Measurements from ENCODE around the gene PTCD3. TPM values are rescaled to one million over a fixed set of nuclear protein-coding genes. Genes with fewer than 3 reads are reported as not detected.

The PTCD3 gene
- polyA plus RNA-seq, 1 donor from 2014 or later = 214 TPM

DNA sequence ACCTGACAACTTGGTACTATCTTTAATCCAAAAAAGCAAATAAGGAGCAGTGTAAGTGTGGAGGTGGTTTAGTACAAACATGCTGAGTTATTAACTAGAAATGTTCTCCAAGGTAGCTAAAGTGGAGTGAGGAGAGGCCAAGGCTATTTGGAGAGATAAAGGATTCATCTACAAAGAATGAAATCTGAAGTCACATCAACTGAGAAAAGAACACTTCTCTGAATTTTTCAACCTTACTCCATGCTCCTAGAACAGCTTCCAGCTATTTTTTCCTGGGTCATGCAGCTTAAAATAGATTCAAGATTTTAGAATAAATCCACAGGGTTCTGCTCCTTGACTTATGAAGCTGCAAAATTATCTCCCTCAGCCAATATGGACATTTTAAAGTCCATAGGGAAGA is 70.6 kb downstream of the PTCD3 start:
- H3K4me3 ChIP-seq (ENCODE audit: low read length) = no peak overlapping the region
- no peaks in the 10 kb centered on the region for H3F3A ChIP-seq (ENCODE audit: insufficient read depth, low read length, poor library complexity, severe bottlenecking)
- peaks cover 4% of the 10 kb centered on the region for H3K36me3 ChIP-seq (ENCODE audit: insufficient read depth, low read length)
- TF ChIP-seq EZH2 (IDR thresholded peaks at IDR 0.05; ENCODE audit: borderline replicate concordance, insufficient read depth, low read length, poor library complexity, severe bottlenecking) (no peak), RAD21 (conservative IDR thresholded peaks at IDR 0.05) (no peak), POLR2AphosphoS5 (IDR thresholded peaks at IDR 0.05) (no peak)
- peaks cover 9% of the 10 kb centered on the region for H3K79me2 ChIP-seq (replicated peaks; ENCODE audit: insufficient read depth, low read length)
- H3K9me2 ChIP-seq (ENCODE audit: insufficient read depth, low read length) = no peaks in the 10 kb centered on the region
- H3K27me3 ChIP-seq (ENCODE audit: insufficient read depth, low read depth, low read length) = no peaks in the 10 kb centered on the region
- no peak overlapping the region for H2AFZ ChIP-seq (ENCODE audit: low read depth, low read length)
- no peaks in the 10 kb centered on the region for H4K20me1 ChIP-seq (ENCODE audit: insufficient read depth)
- no peaks in the 10 kb centered on the region for H3K9me3 ChIP-seq (ENCODE audit: low read length)
- no peak overlapping the region for H3K27ac ChIP-seq (ENCODE audit: low read length)
- H3K4me2 ChIP-seq (ENCODE audit: low read length) = no peak overlapping the region
- H3K9ac ChIP-seq (ENCODE audit: low read length) = no peak overlapping the region

DNA sequence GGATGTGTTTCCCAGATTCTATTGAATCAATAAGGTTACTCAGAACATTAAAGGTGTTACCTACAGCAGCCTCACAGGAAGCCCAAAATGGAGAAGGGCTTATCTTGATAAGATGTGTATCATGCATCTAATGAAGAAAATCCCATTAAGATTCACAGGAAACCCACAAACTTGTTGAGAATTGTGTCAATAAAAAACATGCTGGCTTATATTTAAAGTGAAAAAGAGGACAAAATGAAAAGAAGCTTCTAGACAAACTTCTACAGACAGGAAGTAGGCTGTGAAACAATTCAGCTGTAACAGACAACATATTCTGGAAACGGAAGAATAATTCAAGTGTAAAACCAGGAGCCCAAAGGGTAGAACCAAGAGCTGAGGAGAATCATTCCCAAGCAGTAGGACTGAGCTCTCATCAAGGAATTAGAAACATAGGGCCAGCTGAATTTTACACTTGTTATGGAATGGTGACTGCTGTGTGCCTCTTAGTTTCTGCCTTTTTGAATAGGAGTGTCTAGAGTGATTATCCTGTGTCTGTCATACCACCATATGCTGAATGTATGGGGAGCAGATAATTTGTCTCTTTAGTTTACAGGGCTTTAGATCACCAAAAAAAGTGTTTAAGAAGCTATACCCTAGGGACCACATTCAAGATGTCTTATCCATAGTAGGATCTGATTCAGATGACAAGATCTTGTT is 79.6 kb downstream of the PTCD3 start:
- H4K20me1 ChIP-seq (ENCODE audit: insufficient read depth) = no peaks in the 10 kb centered on the region
- TF ChIP-seq EP300 (conservative IDR thresholded peaks at IDR 0.05; ENCODE audit: poor library complexity, severe bottlenecking) (no peak), SMC3 (conservative IDR thresholded peaks at IDR 0.05; ENCODE audit: poor library complexity) (no peak), MXI1 (conservative IDR thresholded peaks at IDR 0.05; ENCODE audit: poor library complexity, severe bottlenecking) (no peak), POLR2AphosphoS5 (IDR thresholded peaks at IDR 0.05) (no peak), TAF1 (IDR thresholded peaks at IDR 0.05; ENCODE audit: low read depth) (no peak), RAD21 (conservative IDR thresholded peaks at IDR 0.05) (no peak), EZH2 (IDR thresholded peaks at IDR 0.05; ENCODE audit: borderline replicate concordance, insufficient read depth, low read length, poor library complexity, severe bottlenecking) (no peak)
- TF ChIP-seq, protein P1, sequence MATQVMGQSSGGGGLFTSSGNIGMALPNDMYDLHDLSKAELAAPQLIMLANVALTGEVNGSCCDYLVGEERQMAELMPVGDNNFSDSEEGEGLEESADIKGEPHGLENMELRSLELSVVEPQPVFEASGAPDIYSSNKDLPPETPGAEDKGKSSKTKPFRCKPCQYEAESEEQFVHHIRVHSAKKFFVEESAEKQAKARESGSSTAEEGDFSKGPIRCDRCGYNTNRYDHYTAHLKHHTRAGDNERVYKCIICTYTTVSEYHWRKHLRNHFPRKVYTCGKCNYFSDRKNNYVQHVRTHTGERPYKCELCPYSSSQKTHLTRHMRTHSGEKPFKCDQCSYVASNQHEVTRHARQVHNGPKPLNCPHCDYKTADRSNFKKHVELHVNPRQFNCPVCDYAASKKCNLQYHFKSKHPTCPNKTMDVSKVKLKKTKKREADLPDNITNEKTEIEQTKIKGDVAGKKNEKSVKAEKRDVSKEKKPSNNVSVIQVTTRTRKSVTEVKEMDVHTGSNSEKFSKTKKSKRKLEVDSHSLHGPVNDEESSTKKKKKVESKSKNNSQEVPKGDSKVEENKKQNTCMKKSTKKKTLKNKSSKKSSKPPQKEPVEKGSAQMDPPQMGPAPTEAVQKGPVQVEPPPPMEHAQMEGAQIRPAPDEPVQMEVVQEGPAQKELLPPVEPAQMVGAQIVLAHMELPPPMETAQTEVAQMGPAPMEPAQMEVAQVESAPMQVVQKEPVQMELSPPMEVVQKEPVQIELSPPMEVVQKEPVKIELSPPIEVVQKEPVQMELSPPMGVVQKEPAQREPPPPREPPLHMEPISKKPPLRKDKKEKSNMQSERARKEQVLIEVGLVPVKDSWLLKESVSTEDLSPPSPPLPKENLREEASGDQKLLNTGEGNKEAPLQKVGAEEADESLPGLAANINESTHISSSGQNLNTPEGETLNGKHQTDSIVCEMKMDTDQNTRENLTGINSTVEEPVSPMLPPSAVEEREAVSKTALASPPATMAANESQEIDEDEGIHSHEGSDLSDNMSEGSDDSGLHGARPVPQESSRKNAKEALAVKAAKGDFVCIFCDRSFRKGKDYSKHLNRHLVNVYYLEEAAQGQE (IDR thresholded peaks at IDR 0.05; ENCODE audit: borderline replicate concordance) = no peak
- TF ChIP-seq, protein P2, sequence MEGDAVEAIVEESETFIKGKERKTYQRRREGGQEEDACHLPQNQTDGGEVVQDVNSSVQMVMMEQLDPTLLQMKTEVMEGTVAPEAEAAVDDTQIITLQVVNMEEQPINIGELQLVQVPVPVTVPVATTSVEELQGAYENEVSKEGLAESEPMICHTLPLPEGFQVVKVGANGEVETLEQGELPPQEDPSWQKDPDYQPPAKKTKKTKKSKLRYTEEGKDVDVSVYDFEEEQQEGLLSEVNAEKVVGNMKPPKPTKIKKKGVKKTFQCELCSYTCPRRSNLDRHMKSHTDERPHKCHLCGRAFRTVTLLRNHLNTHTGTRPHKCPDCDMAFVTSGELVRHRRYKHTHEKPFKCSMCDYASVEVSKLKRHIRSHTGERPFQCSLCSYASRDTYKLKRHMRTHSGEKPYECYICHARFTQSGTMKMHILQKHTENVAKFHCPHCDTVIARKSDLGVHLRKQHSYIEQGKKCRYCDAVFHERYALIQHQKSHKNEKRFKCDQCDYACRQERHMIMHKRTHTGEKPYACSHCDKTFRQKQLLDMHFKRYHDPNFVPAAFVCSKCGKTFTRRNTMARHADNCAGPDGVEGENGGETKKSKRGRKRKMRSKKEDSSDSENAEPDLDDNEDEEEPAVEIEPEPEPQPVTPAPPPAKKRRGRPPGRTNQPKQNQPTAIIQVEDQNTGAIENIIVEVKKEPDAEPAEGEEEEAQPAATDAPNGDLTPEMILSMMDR (IDR thresholded peaks at IDR 0.05; ENCODE audit: poor library complexity, severe bottlenecking) = no peak
- peaks cover 69% of the 10 kb centered on the region for H3K79me2 ChIP-seq (replicated peaks; ENCODE audit: insufficient read depth, low read length)
- H3K9ac ChIP-seq (ENCODE audit: low read length) = no peak overlapping the region
- no peaks in the 10 kb centered on the region for H3F3A ChIP-seq (ENCODE audit: insufficient read depth, low read length, poor library complexity, severe bottlenecking)
- H3K9me3 ChIP-seq (ENCODE audit: low read length) = no peaks in the 10 kb centered on the region
- H3K27me3 ChIP-seq (ENCODE audit: insufficient read depth, low read depth, low read length) = no peaks in the 10 kb centered on the region
- no peak overlapping the region for H3K4me3 ChIP-seq (ENCODE audit: low read length)
- peaks cover 4% of the 10 kb centered on the region for H3K36me3 ChIP-seq (ENCODE audit: insufficient read depth, low read length)
- no peak overlapping the region for H3K4me2 ChIP-seq (ENCODE audit: low read length)
- H2AFZ ChIP-seq (ENCODE audit: low read depth, low read length) = no peak overlapping the region
- no peaks in the 10 kb centered on the region for H3K9me2 ChIP-seq (ENCODE audit: insufficient read depth, low read length)
- no peak overlapping the region for H3K27ac ChIP-seq (ENCODE audit: low read length)
